ENCODE results near the gene TUBB2A. TPM values are rescaled to one million over a fixed set of nuclear protein-coding genes. Genes with fewer than 3 reads are reported as not detected.

Gene TUBB2A
- total and polyA plus RNA-seq, 2 of the 13 experiments (the other 11 are each of a cell fraction or from before 2014, with no cell fraction given) = 35.3 to 106 TPM

DNA sequence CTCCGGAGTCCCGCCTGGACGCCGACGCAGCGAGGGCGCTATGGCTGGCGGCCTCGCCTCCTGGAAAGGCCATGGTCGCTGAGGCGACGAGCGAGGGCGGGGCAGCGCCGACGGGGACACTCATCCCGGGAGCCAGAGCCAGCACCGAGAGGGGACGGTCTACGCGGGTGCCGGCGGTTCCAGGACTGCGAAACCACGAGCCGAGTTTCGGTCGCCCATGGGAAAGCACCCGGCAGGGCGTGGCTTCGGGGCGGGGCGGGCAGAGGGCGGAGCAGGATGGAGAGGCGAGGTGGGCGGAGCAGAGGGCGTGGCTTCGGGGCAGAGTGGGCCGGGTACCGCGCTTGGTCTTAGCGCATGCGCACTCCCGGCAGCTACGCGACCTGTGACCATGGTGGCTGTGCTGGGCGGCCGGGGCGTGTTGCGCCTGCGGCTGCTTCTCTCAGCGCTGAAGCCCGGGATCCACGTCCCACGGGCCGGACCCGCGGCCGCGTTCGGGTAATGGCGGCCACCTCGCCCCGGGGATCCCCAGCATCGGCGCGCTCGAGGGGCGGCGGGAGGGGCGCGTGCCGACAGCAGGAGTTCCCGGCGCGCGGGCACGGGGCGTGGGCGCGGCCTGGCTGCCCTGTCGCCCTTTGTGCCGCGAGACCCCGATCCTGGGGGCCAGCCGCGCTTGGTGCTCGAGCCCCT lies 38.8 kb downstream of the TUBB2A start, which contains the start of gene BPHL (continued):
- TF ChIP-seq, protein P1, sequence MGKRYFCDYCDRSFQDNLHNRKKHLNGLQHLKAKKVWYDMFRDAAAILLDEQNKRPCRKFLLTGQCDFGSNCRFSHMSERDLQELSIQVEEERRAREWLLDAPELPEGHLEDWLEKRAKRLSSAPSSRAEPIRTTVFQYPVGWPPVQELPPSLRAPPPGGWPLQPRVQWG (CRISPR knock-in tag; IDR thresholded peaks at IDR 0.05; ENCODE audit: borderline replicate concordance, low read depth) = no peak; the same call in 1 of the 2 replicates
- peak; percentile 83; the same call in 1 of the 2 replicates for TF ChIP-seq TOPORS (CRISPR knock-in tag; IDR thresholded peaks at IDR 0.05)
- TF ChIP-seq ZNF121 (CRISPR knock-in tag; IDR thresholded peaks at IDR 0.05) = no peak
- peak; percentile 89 for TF ChIP-seq ZIK1 (CRISPR knock-in tag; IDR thresholded peaks at IDR 0.05; ENCODE audit: borderline replicate concordance, low read depth)
- TF ChIP-seq ADNP (CRISPR knock-in tag; IDR thresholded peaks at IDR 0.05) = no peak
- TF ChIP-seq DNMT3B (CRISPR knock-in tag; conservative IDR thresholded peaks at IDR 0.05) = no peak
- no peak for TF ChIP-seq ZNF367 (CRISPR knock-in tag; IDR thresholded peaks at IDR 0.05; ENCODE audit: borderline replicate concordance)
- TF ChIP-seq ZC3H4 (CRISPR knock-in tag; IDR thresholded peaks at IDR 0.05; ENCODE audit: borderline replicate concordance) = peak; percentile 70; the same call in 1 of the 2 replicates
- no peak; the same call in 1 of the 2 replicates for TF ChIP-seq PHF21A (CRISPR knock-in tag; IDR thresholded peaks at IDR 0.05)
- TF ChIP-seq FOSL1 (CRISPR knock-in tag; IDR thresholded peaks at IDR 0.05; ENCODE audit: borderline replicate concordance) = no peak
- TF ChIP-seq ZNF777 (CRISPR knock-in tag; IDR thresholded peaks at IDR 0.05) = peak; percentile 89
- TF ChIP-seq MYC (CRISPR knock-in tag; IDR thresholded peaks at IDR 0.05; ENCODE audit: borderline replicate concordance) = peak; percentile 84
- no peak for TF ChIP-seq CENPX (CRISPR knock-in tag; IDR thresholded peaks at IDR 0.05)
- peak; percentile 53; the same call in 1 of the 2 replicates for TF ChIP-seq NCOR1 (IDR thresholded peaks at IDR 0.05; ENCODE audit: borderline replicate concordance, low read length)
- TF ChIP-seq NFATC3 (CRISPR knock-in tag; IDR thresholded peaks at IDR 0.05) = 0 out of 2 replicates have a peak, but pooled peaks have one; percentile 63
- TF ChIP-seq, protein P2, sequence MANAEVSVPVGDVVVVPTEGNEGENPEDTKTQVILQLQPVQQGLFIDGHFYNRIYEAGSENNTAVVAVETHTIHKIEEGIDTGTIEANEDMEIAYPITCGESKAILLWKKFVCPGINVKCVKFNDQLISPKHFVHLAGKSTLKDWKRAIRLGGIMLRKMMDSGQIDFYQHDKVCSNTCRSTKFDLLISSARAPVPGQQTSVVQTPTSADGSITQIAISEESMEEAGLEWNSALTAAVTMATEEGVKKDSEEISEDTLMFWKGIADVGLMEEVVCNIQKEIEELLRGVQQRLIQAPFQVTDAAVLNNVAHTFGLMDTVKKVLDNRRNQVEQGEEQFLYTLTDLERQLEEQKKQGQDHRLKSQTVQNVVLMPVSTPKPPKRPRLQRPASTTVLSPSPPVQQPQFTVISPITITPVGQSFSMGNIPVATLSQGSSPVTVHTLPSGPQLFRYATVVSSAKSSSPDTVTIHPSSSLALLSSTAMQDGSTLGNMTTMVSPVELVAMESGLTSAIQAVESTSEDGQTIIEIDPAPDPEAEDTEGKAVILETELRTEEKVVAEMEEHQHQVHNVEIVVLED (CRISPR knock-in tag; IDR thresholded peaks at IDR 0.05; ENCODE audit: borderline replicate concordance) = peak; percentile 85; the same call in 1 of the 2 replicates
- TF ChIP-seq, protein P3, sequence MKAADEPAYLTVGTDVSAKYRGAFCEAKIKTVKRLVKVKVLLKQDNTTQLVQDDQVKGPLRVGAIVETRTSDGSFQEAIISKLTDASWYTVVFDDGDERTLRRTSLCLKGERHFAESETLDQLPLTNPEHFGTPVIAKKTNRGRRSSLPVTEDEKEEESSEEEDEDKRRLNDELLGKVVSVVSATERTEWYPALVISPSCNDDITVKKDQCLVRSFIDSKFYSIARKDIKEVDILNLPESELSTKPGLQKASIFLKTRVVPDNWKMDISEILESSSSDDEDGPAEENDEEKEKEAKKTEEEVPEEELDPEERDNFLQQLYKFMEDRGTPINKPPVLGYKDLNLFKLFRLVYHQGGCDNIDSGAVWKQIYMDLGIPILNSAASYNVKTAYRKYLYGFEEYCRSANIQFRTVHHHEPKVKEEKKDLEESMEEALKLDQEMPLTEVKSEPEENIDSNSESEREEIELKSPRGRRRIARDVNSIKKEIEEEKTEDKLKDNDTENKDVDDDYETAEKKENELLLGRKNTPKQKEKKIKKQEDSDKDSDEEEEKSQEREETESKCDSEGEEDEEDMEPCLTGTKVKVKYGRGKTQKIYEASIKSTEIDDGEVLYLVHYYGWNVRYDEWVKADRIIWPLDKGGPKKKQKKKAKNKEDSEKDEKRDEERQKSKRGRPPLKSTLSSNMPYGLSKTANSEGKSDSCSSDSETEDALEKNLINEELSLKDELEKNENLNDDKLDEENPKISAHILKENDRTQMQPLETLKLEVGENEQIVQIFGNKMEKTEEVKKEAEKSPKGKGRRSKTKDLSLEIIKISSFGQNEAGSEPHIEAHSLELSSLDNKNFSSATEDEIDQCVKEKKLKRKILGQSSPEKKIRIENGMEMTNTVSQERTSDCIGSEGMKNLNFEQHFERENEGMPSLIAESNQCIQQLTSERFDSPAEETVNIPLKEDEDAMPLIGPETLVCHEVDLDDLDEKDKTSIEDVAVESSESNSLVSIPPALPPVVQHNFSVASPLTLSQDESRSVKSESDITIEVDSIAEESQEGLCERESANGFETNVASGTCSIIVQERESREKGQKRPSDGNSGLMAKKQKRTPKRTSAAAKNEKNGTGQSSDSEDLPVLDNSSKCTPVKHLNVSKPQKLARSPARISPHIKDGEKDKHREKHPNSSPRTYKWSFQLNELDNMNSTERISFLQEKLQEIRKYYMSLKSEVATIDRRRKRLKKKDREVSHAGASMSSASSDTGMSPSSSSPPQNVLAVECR (CRISPR knock-in tag; IDR thresholded peaks at IDR 0.05; ENCODE audit: borderline replicate concordance) = peak; percentile 96
- TF ChIP-seq ZNF761 (CRISPR knock-in tag; conservative IDR thresholded peaks at IDR 0.05) = peak; percentile 97
- TF ChIP-seq ZNF816 (CRISPR knock-in tag; IDR thresholded peaks at IDR 0.05; ENCODE audit: borderline replicate concordance) = no peak; the same call in 1 of the 2 replicates
- TF ChIP-seq HOXA5 (CRISPR knock-in tag; IDR thresholded peaks at IDR 0.05) = peak; percentile 19; the same call in 1 of the 2 replicates
- TF ChIP-seq FIP1L1 (IDR thresholded peaks at IDR 0.05; ENCODE audit: borderline replicate concordance, insufficient read depth, low read depth, low read length) = no peak
- peak; percentile 77 for TF ChIP-seq ZNF510 (CRISPR knock-in tag; IDR thresholded peaks at IDR 0.05; ENCODE audit: low read depth)
- no peak for TF ChIP-seq ZNF878 (CRISPR knock-in tag; IDR thresholded peaks at IDR 0.05)
- peak; percentile 69 for TF ChIP-seq ZMYM4 (CRISPR knock-in tag; IDR thresholded peaks at IDR 0.05)

All from HepG2 (cell line).